Mesenchymal stem cell (in vitro differentiated cells and primary cell): ENCODE results near the gene POLR2H.

Source experiments
- DNase-seq: peaks from one replicate; pipeline ENCODE4 v3.0.0-alpha.2; 2013
- H2AFZ ChIP-seq: one replicate; pipeline ENCODE4 v1.6.1; 2013; ENCODE audit warnings: low read depth, mild to moderate bottlenecking, control low read depth, inconsistent platforms, low read length, moderate library complexity
- H2AK5ac ChIP-seq: 2 replicates; pipeline ENCODE4 v1.6.1; 2013; ENCODE audit warnings: low read length, moderate library complexity, mild to moderate bottlenecking, inconsistent platforms; ENCODE audit not compliant: severe bottlenecking
- H2BK120ac ChIP-seq: one replicate; pipeline ENCODE4 v1.6.1; 2013; ENCODE audit warnings: low read depth, mild to moderate bottlenecking, inconsistent platforms, low read length, moderate library complexity
- H2BK12ac ChIP-seq, 2 experiments: one replicate each; pipeline ENCODE4 v1.6.1; 2013; ENCODE audit warnings: inconsistent platforms in 2 of 2, low read length in 2 of 2, mild to moderate bottlenecking in 2 of 2, moderate library complexity in 2 of 2, control low read depth in 1 of 2
- H2BK15ac ChIP-seq: one replicate; pipeline ENCODE4 v1.6.1; 2013; ENCODE audit warnings: mild to moderate bottlenecking, low read depth, inconsistent platforms; ENCODE audit not compliant: poor library complexity, severe bottlenecking
- H2BK5ac ChIP-seq: 2 replicates; pipeline ENCODE4 v1.6.1; 2013; ENCODE audit warnings: low read depth, mild to moderate bottlenecking, low read length, control low read depth, inconsistent platforms; ENCODE audit not compliant: poor library complexity, severe bottlenecking
- H3K14ac ChIP-seq, 2 experiments: one replicate each; pipeline ENCODE4 v1.6.1; 2013; ENCODE audit warnings: inconsistent platforms in 2 of 2, low read length in 2 of 2, control low read depth in 1 of 2, mild to moderate bottlenecking in 1 of 2, moderate library complexity in 1 of 2
- H3K18ac ChIP-seq, 2 experiments: one replicate each; pipeline ENCODE4 v1.6.1; 2013; ENCODE audit warnings: inconsistent platforms in 2 of 2, low read length in 2 of 2, control low read depth in 1 of 2, low read depth in 1 of 2, mild to moderate bottlenecking in 1 of 2
- H3K23ac ChIP-seq, 2 experiments: one replicate each; pipeline ENCODE4 v1.6.1; 2013; ENCODE audit warnings: inconsistent platforms in 2 of 2, low read length in 2 of 2, mild to moderate bottlenecking in 2 of 2, moderate library complexity in 2 of 2, control low read depth in 1 of 2
- H3K27ac ChIP-seq: 2 replicates; pipeline ENCODE4 v1.5.1; 2013; ENCODE audit warnings: mild to moderate bottlenecking, moderate library complexity, low read length, control low read depth, inconsistent platforms; ENCODE audit not compliant: poor library complexity, severe bottlenecking
- H3K27me3 ChIP-seq, 2 experiments: 2 replicates each; pipeline versions ENCODE4 v1.6.1 to v1.7.0; 2013; ENCODE audit warnings: low read length in 2 of 2, mild to moderate bottlenecking in 2 of 2, moderate library complexity in 2 of 2, control low read depth in 1 of 2, inconsistent platforms in 1 of 2; ENCODE audit not compliant: control insufficient read depth in 1 of 2, insufficient read depth in 1 of 2
- H3K36me3 ChIP-seq, 2 experiments: 2 replicates each; pipeline versions ENCODE4 v1.6.1 to v1.7.0; 2013; ENCODE audit warnings: low read length in 2 of 2, control low read depth in 1 of 2, inconsistent platforms in 1 of 2, low read depth in 1 of 2, mild to moderate bottlenecking in 1 of 2; ENCODE audit not compliant: insufficient read depth in 2 of 2, control insufficient read depth in 1 of 2
- H3K4ac ChIP-seq, 2 experiments: one replicate each; pipeline ENCODE4 v1.6.1; 2013; ENCODE audit warnings: inconsistent platforms in 2 of 2, low read length in 2 of 2, mild to moderate bottlenecking in 2 of 2, moderate library complexity in 2 of 2, control low read depth in 1 of 2, low read depth in 1 of 2
- H3K4me1 ChIP-seq: 2 replicates; pipeline ENCODE4 v1.6.1; 2013; ENCODE audit warnings: low read depth, low read length, control low read depth; ENCODE audit not compliant: control insufficient read depth, insufficient read depth
- H3K4me2 ChIP-seq: 2 replicates; pipeline ENCODE4 v1.6.1; 2013; ENCODE audit warnings: low read length, mild to moderate bottlenecking, inconsistent platforms; ENCODE audit not compliant: poor library complexity, severe bottlenecking
- H3K4me3 ChIP-seq, 2 experiments: 2 replicates each; pipeline versions ENCODE4 v1.5.1 to v1.7.0; 2013; ENCODE audit warnings: low read length in 2 of 2, mild to moderate bottlenecking in 2 of 2, control low read depth in 1 of 2, low read depth in 1 of 2; ENCODE audit not compliant: insufficient read depth in 1 of 2
- H3K79me1 ChIP-seq: replicated peaks from 2 replicates; pipeline ENCODE4 v1.6.1; 2013; ENCODE audit warnings: mild to moderate bottlenecking, control low read depth, low read length, inconsistent platforms; ENCODE audit not compliant: poor library complexity, severe bottlenecking
- H3K9ac ChIP-seq: 2 replicates; pipeline ENCODE4 v1.7.0; 2013; ENCODE audit warnings: mild to moderate bottlenecking, low read length, moderate library complexity
- H3K9me3 ChIP-seq: 2 replicates; pipeline ENCODE4 v1.7.0; 2013; ENCODE audit warnings: mild to moderate bottlenecking, low read length; ENCODE audit not compliant: control insufficient read depth
- H4K8ac ChIP-seq: one replicate; pipeline ENCODE4 v1.6.1; 2013; ENCODE audit warnings: inconsistent platforms, mild to moderate bottlenecking, low read length, moderate library complexity
- H4K91ac ChIP-seq: one replicate; pipeline ENCODE4 v1.6.1; 2013; ENCODE audit warnings: mild to moderate bottlenecking, low read length, inconsistent platforms
- WGBS: methylation state at CpG from one replicate; pipeline ENCODE4 v1.1.7; 2013; ENCODE audit warnings: mixed read lengths; 5-methylcytosine and 5-hydroxymethylcytosine counted together

POLR2H gene

DNA sequence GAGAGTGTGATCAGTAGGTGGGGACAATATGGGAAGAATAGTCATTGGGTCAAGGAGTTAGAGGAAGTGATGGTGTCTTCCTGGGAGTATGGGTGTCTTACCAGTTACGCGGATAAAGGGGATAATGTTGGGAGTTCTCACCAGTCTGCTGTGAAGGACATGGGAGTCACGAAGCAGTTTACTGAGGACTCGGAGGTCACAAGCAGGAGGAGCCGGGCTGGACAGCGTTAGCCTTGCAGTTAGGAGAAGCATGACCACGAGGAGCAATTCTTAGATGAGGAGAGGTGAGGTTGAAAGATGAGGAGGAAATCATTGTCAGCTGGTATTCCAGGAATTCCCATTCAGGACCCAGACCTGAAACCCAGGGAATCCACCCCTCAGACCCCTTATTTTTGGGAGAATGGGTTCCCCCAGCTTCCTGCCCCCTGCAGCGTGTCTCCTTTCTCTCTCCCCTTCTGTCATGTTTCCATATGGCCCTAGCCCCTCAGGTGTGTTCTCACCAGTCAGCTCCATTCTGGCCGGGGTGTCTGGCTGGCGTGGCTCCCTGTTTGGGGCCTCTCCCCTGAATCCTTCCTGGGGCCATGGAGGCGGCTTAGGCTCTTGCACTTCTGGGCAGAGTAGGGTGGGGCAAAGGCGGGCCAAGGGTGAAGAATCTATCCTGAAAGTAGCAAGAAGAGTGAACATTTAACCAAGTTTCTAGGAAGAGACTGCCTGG lies 14.4 kb downstream of the POLR2H start:
- no peaks in the 10 kb centered on the region for H3K36me3 ChIP-seq
- H4K91ac ChIP-seq = no peak overlapping the region
- no peak overlapping the region for H2AFZ ChIP-seq
- no peak overlapping the region for H3K4me2 ChIP-seq
- H3K23ac ChIP-seq = no peak overlapping the region
- no peak overlapping the region for H2BK120ac ChIP-seq
- 79% methylated on average over 12 of the region's 12 CpGs for WGBS
- no peak overlapping the region for H3K14ac ChIP-seq
- H3K4ac ChIP-seq = no peak overlapping the region
- no peaks in the 10 kb centered on the region for H3K9me3 ChIP-seq
- no peak overlapping the region for H2BK5ac ChIP-seq
- H2BK12ac ChIP-seq = no peak overlapping the region
- H3K4me3 ChIP-seq = no peak overlapping the region
- peaks cover 23 to 52% of the 10 kb centered on the region in 2 experiments for H3K27me3 ChIP-seq
- H3K27ac ChIP-seq = no peak overlapping the region
- no peak overlapping the region for H3K9ac ChIP-seq
- no peaks in the 10 kb centered on the region for H3K79me1 ChIP-seq
- no peak for DNase-seq
- H2AK5ac ChIP-seq = no peak overlapping the region
- no peak overlapping the region for H2BK15ac ChIP-seq
- no peak overlapping the region for H3K18ac ChIP-seq
- peaks cover 16% of the 10 kb centered on the region for H3K4me1 ChIP-seq
- no peak overlapping the region for H4K8ac ChIP-seq

DNA sequence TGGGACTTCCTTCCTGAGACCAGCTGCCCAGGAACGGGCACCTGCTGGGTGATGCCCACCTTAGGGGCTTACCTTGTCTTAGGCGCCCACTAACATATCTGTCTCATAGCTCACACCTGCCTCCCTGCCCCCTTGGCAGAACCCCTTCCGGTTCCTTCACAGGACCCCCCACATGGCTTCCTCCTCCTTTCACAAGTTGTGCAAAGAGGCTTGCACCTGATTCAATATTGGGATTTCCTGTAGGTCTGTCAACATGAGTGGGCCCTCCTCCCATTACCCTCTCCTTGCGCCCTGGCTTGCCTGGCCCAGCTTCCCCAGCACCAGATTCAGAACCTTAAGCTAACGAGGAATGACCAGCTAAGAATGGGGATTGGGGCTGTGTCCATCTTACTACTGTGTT lies 15.9 kb downstream of the POLR2H start:
- H3K4me2 ChIP-seq = no peak overlapping the region
- no peak overlapping the region for H3K23ac ChIP-seq
- DNase-seq = no peak
- 84% methylated on average over 5 of the region's 5 CpGs for WGBS
- H3K4ac ChIP-seq = no peak overlapping the region
- no peaks in the 10 kb centered on the region for H3K9me3 ChIP-seq
- H3K4me1 ChIP-seq = peaks cover 21% of the 10 kb centered on the region
- H3K14ac ChIP-seq = no peak overlapping the region
- no peaks in the 10 kb centered on the region for H3K79me1 ChIP-seq
- H2BK12ac ChIP-seq = no peak overlapping the region
- H3K27me3 ChIP-seq = peaks cover 38 to 67% of the 10 kb centered on the region in 2 experiments
- no peak overlapping the region for H2AK5ac ChIP-seq
- no peak overlapping the region for H2BK120ac ChIP-seq
- no peak overlapping the region for H2AFZ ChIP-seq
- no peaks in the 10 kb centered on the region for H3K36me3 ChIP-seq
- no peak overlapping the region for H3K4me3 ChIP-seq
- no peak overlapping the region for H4K91ac ChIP-seq
- H3K9ac ChIP-seq = no peak overlapping the region
- no peak overlapping the region for H2BK15ac ChIP-seq
- no peak overlapping the region for H4K8ac ChIP-seq
- H3K27ac ChIP-seq = no peak overlapping the region
- H3K18ac ChIP-seq = no peak overlapping the region
- no peak overlapping the region for H2BK5ac ChIP-seq

DNA sequence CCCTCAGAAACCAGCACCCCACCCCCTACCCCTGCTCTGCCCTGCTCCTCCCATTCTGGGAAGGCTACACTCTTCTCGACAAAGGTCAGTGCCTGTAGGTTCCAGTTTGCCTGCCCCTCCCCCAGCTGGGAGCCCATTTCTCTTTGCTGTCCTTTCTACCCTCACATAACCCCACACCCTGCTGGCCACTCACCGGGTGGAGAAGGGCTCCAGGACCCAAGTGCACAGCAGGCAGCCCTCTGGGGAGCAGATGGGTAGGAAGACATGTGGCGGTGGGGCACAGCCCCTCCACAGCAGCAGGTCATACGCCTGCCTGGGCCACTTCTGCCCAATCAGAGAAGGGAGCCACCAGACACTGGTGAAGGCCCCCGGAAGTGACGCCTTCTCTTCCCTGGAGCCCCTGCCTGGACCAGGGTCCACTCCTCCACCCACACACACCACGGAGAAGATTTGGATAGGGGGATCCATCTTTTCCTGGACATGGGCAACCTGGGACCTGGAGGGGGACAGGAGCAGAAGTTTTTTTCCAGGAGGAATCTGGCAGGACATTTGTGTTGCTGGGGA lies 16.5 kb downstream of the POLR2H start, which contains the start of gene THPO:
Gene THPO (minus strand): TSS at position 326 of the 564 bp plus-strand sequence. CDS start 1,948 bp downstream, outside the sequence.
- Histone ChIP-seq H2AFZ (no peak within 1 kb of the TSS), H3K4me3 (peak within 1 kb of the TSS in 1 of 2 experiments; percentile 51), H3K4ac (no peak within 1 kb of the TSS), H2AK5ac (no peak within 1 kb of the TSS), H4K8ac (no peak within 1 kb of the TSS), H3K23ac (peak within 1 kb of the TSS in 1 of 2 experiments; percentile 46), H3K9me3 (no peaks in the 10 kb centered on the region), H2BK12ac (no peak within 1 kb of the TSS), H3K27ac (no peak within 1 kb of the TSS), H3K36me3 (no peaks in the 10 kb centered on the region), H3K79me1 (no peaks in the 10 kb centered on the region), H2BK15ac (no peak within 1 kb of the TSS), H4K91ac (peak within 1 kb of the TSS; percentile 35), H3K9ac (peak within 1 kb of the TSS; percentile 58), H2BK5ac (no peak within 1 kb of the TSS), H3K14ac (peak within 1 kb of the TSS in 1 of 2 experiments; percentile 26), H3K4me2 (no peak within 1 kb of the TSS), H3K27me3 (peaks cover 39 to 73% of the 10 kb centered on the region in 2 experiments), H3K18ac (no peak within 1 kb of the TSS), H3K4me1 (peaks cover 19% of the 10 kb centered on the region), H2BK120ac (no peak within 1 kb of the TSS)
- DNase-seq = no peak
- 20% methylated on average over 3 of the region's 7 CpGs for WGBS

DNA sequence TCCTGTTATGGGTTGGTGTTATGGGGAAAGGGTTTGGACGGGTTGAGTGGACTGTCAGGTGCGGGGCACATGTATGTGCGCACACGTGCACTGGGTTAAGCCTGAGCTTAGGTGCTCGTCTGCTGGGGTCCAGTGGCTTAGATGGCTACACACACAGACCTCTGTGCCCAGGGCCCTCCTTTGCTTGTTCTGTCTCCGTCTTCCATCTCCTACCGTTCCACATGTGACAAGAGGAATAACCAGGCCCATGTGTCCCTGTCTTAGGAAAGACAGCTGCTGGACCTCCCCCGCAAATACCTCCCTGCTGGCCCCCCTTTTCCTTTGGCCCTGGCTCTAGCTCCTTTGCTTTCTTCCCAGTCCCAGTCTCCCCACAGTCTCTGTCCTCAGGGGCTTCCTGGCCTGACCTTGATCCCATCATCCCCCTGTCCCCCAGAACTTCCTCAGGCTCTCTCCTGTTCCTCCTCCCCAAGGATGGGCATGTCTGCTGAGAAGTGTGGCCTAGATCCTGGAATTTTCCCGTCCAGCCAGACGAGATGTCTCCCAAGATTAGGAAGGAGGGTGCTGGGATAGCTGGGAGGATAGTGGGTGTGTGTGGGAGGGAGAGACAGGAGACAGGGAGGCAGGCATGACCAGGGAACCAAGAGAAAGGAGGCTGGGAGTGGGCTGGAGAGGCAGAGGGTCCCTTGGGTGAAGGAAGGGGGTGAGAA lies 17.3 kb downstream of the POLR2H start:
- no peak overlapping the region for H3K23ac ChIP-seq
- no peak overlapping the region for H3K18ac ChIP-seq
- H2AK5ac ChIP-seq = no peak overlapping the region
- H3K79me1 ChIP-seq = no peaks in the 10 kb centered on the region
- DNase-seq = no peak
- no peak overlapping the region for H2BK15ac ChIP-seq
- no peak overlapping the region for H3K4me2 ChIP-seq
- no peak overlapping the region for H3K14ac ChIP-seq
- no peak overlapping the region for H3K27ac ChIP-seq
- peak overlapping the region; percentile 35 for H4K91ac ChIP-seq
- H2BK120ac ChIP-seq = no peak overlapping the region
- H2AFZ ChIP-seq = no peak overlapping the region
- H3K4me3 ChIP-seq = peak overlapping the region in 1 of 2 experiments; percentile 51
- H3K36me3 ChIP-seq = no peaks in the 10 kb centered on the region
- no peak overlapping the region for H2BK5ac ChIP-seq
- no peak overlapping the region for H2BK12ac ChIP-seq
- peaks cover 39 to 74% of the 10 kb centered on the region in 2 experiments for H3K27me3 ChIP-seq
- H4K8ac ChIP-seq = no peak overlapping the region
- peaks cover 19% of the 10 kb centered on the region for H3K4me1 ChIP-seq
- H3K9ac ChIP-seq = peak overlapping the region; percentile 58
- WGBS = 81% methylated on average over 10 of the region's 10 CpGs
- H3K9me3 ChIP-seq = no peaks in the 10 kb centered on the region
- no peak overlapping the region for H3K4ac ChIP-seq
